ENCODE data around the gene EHBP1L1. TPM values are rescaled to one million over a fixed set of nuclear protein-coding genes. Genes with fewer than 3 reads are reported as not detected.

EHBP1L1 gene
- total and polyA plus RNA-seq, 4 donors: 1.1 to 120 (median 10.0) TPM

DNA sequence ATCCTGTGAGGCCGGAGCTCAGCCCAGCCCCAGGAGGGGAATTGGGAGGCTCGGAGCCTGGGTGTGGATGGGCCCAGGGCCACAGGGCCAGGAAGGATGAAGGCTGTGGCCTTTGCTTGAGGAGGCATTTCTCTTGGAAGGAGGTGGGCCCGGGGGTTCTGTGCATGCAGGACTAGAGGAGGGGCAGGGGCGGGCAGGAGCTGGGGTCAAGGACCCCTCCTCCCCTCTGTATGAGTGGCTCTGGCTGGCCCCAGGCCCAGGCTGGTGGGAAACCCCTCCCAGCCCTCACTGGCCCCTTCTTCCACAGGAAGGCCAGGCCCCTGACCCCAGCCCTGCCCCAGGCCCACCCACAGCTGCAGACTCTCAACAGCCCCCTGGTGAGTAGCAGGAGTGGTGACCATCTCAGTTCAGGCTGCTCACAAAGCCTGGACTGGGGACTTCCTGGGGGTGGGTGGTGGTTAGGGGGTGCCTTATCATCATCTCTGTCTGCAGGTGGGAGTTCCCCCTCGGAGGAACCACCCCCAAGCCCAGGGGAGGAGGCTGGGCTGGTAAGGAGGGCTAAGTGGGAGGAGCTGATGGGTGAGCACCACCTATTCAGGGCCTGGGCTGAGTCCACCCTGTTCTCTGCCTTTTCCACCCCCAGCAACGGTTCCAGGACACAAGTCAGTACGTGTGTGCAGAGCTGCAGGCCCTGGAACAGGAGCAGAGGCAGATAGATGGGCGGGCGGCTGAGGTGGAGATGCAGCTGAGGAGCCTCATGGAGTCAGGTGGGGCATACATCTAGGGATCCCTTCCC, 13.8 kb downstream of the EHBP1L1 start (continued):
- TF ChIP-seq GABPA (IDR thresholded peaks at IDR 0.05 in 1 of 2, conservative IDR thresholded peaks at IDR 0.05 in 1 of 2) (no peak), ATF3 (IDR thresholded peaks at IDR 0.05) (no peak), FOXA1 (IDR thresholded peaks at IDR 0.05) (no peak), HNF4A (conservative IDR thresholded peaks at IDR 0.05) (no peak), TAF1 (conservative IDR thresholded peaks at IDR 0.05) (no peak), HNF4G (IDR thresholded peaks at IDR 0.05) (no peak), NR2F2 (IDR thresholded peaks at IDR 0.05) (no peak)
- TF ChIP-seq, protein P1, sequence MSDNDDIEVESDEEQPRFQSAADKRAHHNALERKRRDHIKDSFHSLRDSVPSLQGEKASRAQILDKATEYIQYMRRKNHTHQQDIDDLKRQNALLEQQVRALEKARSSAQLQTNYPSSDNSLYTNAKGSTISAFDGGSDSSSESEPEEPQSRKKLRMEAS (IDR thresholded peaks at IDR 0.05): no peak

GRCh38 chr11:65590240-65590738, 14.4 kb downstream of the EHBP1L1 start:
- Histone ChIP-seq H3K27ac (ENCODE audit: low read depth in 1 of 2, low read length in 2 of 2) (no peak overlapping the region), H3K4me3 (ENCODE audit: low read depth in 1 of 3, low read length in 3 of 3) (no peak overlapping the region), H3K27me3 (ENCODE audit: control insufficient read depth in 4 of 4, insufficient read depth in 4 of 4, low read length in 3 of 4) (no peaks in the 10 kb centered on the region), H3K4me1 (ENCODE audit: control insufficient read depth in 4 of 4, insufficient read depth in 4 of 4, low read length in 3 of 4) (peaks cover 0 to 7% (median 0%) of the 10 kb centered on the region in 4 donors), H3K9me3 (ENCODE audit: control insufficient read depth in 4 of 4, low read length in 3 of 4) (no peaks in the 10 kb centered on the region), H3K9ac (ENCODE audit: low read depth in 1 of 2, low read length in 2 of 2) (no peak overlapping the region), H3K36me3 (ENCODE audit: control insufficient read depth in 4 of 4, insufficient read depth in 3 of 4, low read depth in 1 of 4, low read length in 3 of 4) (peaks cover 0 to 2% (median 0%) of the 10 kb centered on the region in 4 donors)
- WGBS: 81% methylated on average over 8 of the region's 8 CpGs
- no peak for DNase-seq (ENCODE audit: low spot score)
- TF ChIP-seq, protein P2, sequence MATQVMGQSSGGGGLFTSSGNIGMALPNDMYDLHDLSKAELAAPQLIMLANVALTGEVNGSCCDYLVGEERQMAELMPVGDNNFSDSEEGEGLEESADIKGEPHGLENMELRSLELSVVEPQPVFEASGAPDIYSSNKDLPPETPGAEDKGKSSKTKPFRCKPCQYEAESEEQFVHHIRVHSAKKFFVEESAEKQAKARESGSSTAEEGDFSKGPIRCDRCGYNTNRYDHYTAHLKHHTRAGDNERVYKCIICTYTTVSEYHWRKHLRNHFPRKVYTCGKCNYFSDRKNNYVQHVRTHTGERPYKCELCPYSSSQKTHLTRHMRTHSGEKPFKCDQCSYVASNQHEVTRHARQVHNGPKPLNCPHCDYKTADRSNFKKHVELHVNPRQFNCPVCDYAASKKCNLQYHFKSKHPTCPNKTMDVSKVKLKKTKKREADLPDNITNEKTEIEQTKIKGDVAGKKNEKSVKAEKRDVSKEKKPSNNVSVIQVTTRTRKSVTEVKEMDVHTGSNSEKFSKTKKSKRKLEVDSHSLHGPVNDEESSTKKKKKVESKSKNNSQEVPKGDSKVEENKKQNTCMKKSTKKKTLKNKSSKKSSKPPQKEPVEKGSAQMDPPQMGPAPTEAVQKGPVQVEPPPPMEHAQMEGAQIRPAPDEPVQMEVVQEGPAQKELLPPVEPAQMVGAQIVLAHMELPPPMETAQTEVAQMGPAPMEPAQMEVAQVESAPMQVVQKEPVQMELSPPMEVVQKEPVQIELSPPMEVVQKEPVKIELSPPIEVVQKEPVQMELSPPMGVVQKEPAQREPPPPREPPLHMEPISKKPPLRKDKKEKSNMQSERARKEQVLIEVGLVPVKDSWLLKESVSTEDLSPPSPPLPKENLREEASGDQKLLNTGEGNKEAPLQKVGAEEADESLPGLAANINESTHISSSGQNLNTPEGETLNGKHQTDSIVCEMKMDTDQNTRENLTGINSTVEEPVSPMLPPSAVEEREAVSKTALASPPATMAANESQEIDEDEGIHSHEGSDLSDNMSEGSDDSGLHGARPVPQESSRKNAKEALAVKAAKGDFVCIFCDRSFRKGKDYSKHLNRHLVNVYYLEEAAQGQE (IDR thresholded peaks at IDR 0.05): no peak
- TF ChIP-seq, protein P3, sequence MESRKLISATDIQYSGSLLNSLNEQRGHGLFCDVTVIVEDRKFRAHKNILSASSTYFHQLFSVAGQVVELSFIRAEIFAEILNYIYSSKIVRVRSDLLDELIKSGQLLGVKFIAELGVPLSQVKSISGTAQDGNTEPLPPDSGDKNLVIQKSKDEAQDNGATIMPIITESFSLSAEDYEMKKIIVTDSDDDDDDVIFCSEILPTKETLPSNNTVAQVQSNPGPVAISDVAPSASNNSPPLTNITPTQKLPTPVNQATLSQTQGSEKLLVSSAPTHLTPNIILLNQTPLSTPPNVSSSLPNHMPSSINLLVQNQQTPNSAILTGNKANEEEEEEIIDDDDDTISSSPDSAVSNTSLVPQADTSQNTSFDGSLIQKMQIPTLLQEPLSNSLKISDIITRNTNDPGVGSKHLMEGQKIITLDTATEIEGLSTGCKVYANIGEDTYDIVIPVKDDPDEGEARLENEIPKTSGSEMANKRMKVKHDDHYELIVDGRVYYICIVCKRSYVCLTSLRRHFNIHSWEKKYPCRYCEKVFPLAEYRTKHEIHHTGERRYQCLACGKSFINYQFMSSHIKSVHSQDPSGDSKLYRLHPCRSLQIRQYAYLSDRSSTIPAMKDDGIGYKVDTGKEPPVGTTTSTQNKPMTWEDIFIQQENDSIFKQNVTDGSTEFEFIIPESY (IDR thresholded peaks at IDR 0.05): no peak
- no peak for TF ChIP-seq HNF4G (IDR thresholded peaks at IDR 0.05)
- TF ChIP-seq, protein P4, sequence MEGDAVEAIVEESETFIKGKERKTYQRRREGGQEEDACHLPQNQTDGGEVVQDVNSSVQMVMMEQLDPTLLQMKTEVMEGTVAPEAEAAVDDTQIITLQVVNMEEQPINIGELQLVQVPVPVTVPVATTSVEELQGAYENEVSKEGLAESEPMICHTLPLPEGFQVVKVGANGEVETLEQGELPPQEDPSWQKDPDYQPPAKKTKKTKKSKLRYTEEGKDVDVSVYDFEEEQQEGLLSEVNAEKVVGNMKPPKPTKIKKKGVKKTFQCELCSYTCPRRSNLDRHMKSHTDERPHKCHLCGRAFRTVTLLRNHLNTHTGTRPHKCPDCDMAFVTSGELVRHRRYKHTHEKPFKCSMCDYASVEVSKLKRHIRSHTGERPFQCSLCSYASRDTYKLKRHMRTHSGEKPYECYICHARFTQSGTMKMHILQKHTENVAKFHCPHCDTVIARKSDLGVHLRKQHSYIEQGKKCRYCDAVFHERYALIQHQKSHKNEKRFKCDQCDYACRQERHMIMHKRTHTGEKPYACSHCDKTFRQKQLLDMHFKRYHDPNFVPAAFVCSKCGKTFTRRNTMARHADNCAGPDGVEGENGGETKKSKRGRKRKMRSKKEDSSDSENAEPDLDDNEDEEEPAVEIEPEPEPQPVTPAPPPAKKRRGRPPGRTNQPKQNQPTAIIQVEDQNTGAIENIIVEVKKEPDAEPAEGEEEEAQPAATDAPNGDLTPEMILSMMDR (IDR thresholded peaks at IDR 0.05; ENCODE audit: low read depth, low read length, missing input control): no peak
- no peak for TF ChIP-seq TAF1 (conservative IDR thresholded peaks at IDR 0.05)
- TF ChIP-seq JUND (IDR thresholded peaks at IDR 0.05): no peak
- no peak for TF ChIP-seq ATF3 (IDR thresholded peaks at IDR 0.05)
- no peak for TF ChIP-seq GABPA (IDR thresholded peaks at IDR 0.05 in 1 of 2, conservative IDR thresholded peaks at IDR 0.05 in 1 of 2)
- TF ChIP-seq YY1 (IDR thresholded peaks at IDR 0.05): no peak
- no peak for TF ChIP-seq FOXA2 (IDR thresholded peaks at IDR 0.05)
- TF ChIP-seq SP1 (IDR thresholded peaks at IDR 0.05): no peak
- TF ChIP-seq, protein P1 (IDR thresholded peaks at IDR 0.05): no peak
- TF ChIP-seq NR2F2 (IDR thresholded peaks at IDR 0.05): no peak

Measured in liver (tissue), 9 donors.